Ishikawa (cell line): ENCODE measurements around the gene KCNJ6.

Experiments
- CEBPB ChIP-seq: IDR thresholded peaks from 2 replicates; pipeline ENCODE4 v1.6.1; 2012
- CREB1 ChIP-seq: IDR thresholded peaks from 2 replicates; pipeline ENCODE4 v1.6.1; 2012; ENCODE audit warnings: low read depth
- EGR1 ChIP-seq: IDR thresholded peaks from 2 replicates; pipeline ENCODE4 v1.6.1; 2012
- EP300 ChIP-seq: IDR thresholded peaks from 2 replicates; pipeline ENCODE4 v1.6.1; 2012; ENCODE audit warnings: borderline replicate concordance
- FOXM1 ChIP-seq: IDR thresholded peaks from 2 replicates; pipeline ENCODE4 v1.6.1; 2012; ENCODE audit warnings: low read depth, borderline replicate concordance
- MAX ChIP-seq: IDR thresholded peaks from 2 replicates; pipeline ENCODE4 v1.6.1; 2012
- NFIC ChIP-seq: IDR thresholded peaks from 2 replicates; pipeline ENCODE4 v1.6.1; 2012
- RAD21 ChIP-seq: IDR thresholded peaks from 2 replicates; pipeline ENCODE4 v1.6.1; 2012; ENCODE audit warnings: low read depth
- REST ChIP-seq: IDR thresholded peaks from 2 replicates; pipeline ENCODE4 v1.6.1; 2012; ENCODE audit warnings: low read depth, mild to moderate bottlenecking
- TAF1 ChIP-seq: IDR thresholded peaks from 2 replicates; pipeline ENCODE4 v1.6.1; 2012; ENCODE audit warnings: low read depth, mild to moderate bottlenecking
- TCF12 ChIP-seq: IDR thresholded peaks from 2 replicates; pipeline ENCODE4 v1.6.1; 2012; ENCODE audit warnings: low read depth
- TEAD4 ChIP-seq: IDR thresholded peaks from 2 replicates; pipeline ENCODE4 v1.6.1; 2012
- USF1 ChIP-seq: IDR thresholded peaks from 2 replicates; pipeline ENCODE4 v1.6.1; 2012
- YY1 ChIP-seq: IDR thresholded peaks from 2 replicates; pipeline ENCODE4 v1.6.1; 2012; ENCODE audit warnings: low read depth
- ZBTB7A ChIP-seq: IDR thresholded peaks from 2 replicates; pipeline ENCODE4 v1.6.1; 2012; ENCODE audit warnings: low read depth

KCNJ6 gene

GRCh38 chr21:37886120-37886519, 30.1 kb downstream of the KCNJ6 start:
- TF ChIP-seq TCF12 (no peak), EGR1 (no peak)

- TF ChIP-seq FOXM1 (no peak), ZBTB7A (no peak), CEBPB (no peak), EP300 (no peak), CREB1 (no peak), EGR1 (no peak), USF1 (no peak), REST (no peak), RAD21 (no peak), NFIC (no peak), YY1 (no peak), TCF12 (no peak)
Observed at GRCh38 chr21:37878946-37879660, 37.2 kb downstream of the KCNJ6 start.

- TF ChIP-seq RAD21, result no peak
- TF ChIP-seq USF1, result no peak
- no peak for TF ChIP-seq ZBTB7A
Observed at GRCh38 chr21:37877888-37878684, 38.2 kb downstream of the KCNJ6 start.

GRCh38 chr21:37877171-37877570, 39.1 kb downstream of the KCNJ6 start:
- TF ChIP-seq EGR1 (no peak), TAF1 (no peak), CEBPB (no peak), CREB1 (no peak), TEAD4 (no peak), FOXM1 (no peak), REST (no peak), TCF12 (no peak), MAX (no peak), YY1 (no peak), RAD21 (no peak), ZBTB7A (no peak), NFIC (no peak)

- no peak for TF ChIP-seq FOXM1
- no peak for TF ChIP-seq TAF1
- no peak for TF ChIP-seq RAD21
- no peak for TF ChIP-seq TCF12
- no peak for TF ChIP-seq MAX
Observed at GRCh38 chr21:37876561-37876960, 39.7 kb downstream of the KCNJ6 start.

- no peak for TF ChIP-seq YY1
- TF ChIP-seq FOXM1, result no peak
Observed at GRCh38 chr21:37874904-37875780, 41.1 kb downstream of the KCNJ6 start.
